Lower leg skin (tissue), 3 donors: ENCODE results near the gene STAC2.

Source experiments
- POLR2A ChIP-seq, 2 donors: fragments of 450-650 bp; IDR thresholded peaks; one replicate each; pipeline ENCODE4 v1.6.1; 2016 to 2017; ENCODE audit warnings: antibody characterized with exemption in 2 of 2, mild to moderate bottlenecking in 1 of 2, moderate library complexity in 1 of 2
- TF ChIP-seq, protein P1 (sequence below), 3 donors: fragments of 450-650 bp; IDR thresholded peaks; one replicate each; pipeline ENCODE4 v1.5.1; 2016; ENCODE audit warnings: antibody characterized with exemption in 3 of 3, mild to moderate bottlenecking in 3 of 3, moderate library complexity in 2 of 3

- TF ChIP-seq POLR2A (IDR thresholded peaks at IDR 0.05) = no peak
- TF ChIP-seq, protein P1, sequence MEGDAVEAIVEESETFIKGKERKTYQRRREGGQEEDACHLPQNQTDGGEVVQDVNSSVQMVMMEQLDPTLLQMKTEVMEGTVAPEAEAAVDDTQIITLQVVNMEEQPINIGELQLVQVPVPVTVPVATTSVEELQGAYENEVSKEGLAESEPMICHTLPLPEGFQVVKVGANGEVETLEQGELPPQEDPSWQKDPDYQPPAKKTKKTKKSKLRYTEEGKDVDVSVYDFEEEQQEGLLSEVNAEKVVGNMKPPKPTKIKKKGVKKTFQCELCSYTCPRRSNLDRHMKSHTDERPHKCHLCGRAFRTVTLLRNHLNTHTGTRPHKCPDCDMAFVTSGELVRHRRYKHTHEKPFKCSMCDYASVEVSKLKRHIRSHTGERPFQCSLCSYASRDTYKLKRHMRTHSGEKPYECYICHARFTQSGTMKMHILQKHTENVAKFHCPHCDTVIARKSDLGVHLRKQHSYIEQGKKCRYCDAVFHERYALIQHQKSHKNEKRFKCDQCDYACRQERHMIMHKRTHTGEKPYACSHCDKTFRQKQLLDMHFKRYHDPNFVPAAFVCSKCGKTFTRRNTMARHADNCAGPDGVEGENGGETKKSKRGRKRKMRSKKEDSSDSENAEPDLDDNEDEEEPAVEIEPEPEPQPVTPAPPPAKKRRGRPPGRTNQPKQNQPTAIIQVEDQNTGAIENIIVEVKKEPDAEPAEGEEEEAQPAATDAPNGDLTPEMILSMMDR (IDR thresholded peaks at IDR 0.05) = no peak
These were observed 20.5 kb upstream of the STAC2 start for GRCh38 chr17:39246274-39246673.
